Activated CD4-positive, CD25-positive, alpha-beta regulatory T cell treated with anti-CD3 and anti-CD28 coated beads, Interleukin-2, amount 50 U/mL, for 24 hours (primary cell): ENCODE data around the gene CPE.

Experiments used
- ATAC-seq, 2 donors: fragments of 150-1000 bp; cut with Tn5 transposase; one replicate each; pipeline ENCODE4 v1.10.0; 2021; ENCODE audit warnings: mild to moderate bottlenecking in 1 of 2, moderate library complexity in 1 of 2

Gene CPE

GRCh38 chr4:165367040-165367439 is 11.8 kb upstream of the CPE start:
- no peak for ATAC-seq

GRCh38 chr4:165368114-165368513 is 10.7 kb upstream of the CPE start:
- no peak for ATAC-seq

GRCh38 chr4:165368567-165368966 is 10.2 kb upstream of the CPE start:
- ATAC-seq, result no peak

- ATAC-seq, result no peak
Observed at GRCh38 chr4:165369522-165369921, 9.3 kb upstream of the CPE start.

- no peak for ATAC-seq
Observed at GRCh38 chr4:165370530-165370929, 8.3 kb upstream of the CPE start.

- ATAC-seq, result no peak
Observed at GRCh38 chr4:165375465-165375864, 3.3 kb upstream of the CPE start.

- no peak for ATAC-seq
Observed at GRCh38 chr4:165378398-165378744, 437 bp upstream of the CPE start.

- ATAC-seq, result no peak
Observed at GRCh38 chr4:165379678-165380064, 863 bp downstream of the CPE start.

GRCh38 chr4:165380805-165381204 is 2.0 kb downstream of the CPE start:
- no peak for ATAC-seq

GRCh38 chr4:165381821-165382373 is 3.1 kb downstream of the CPE start:
- ATAC-seq, result no peak

GRCh38 chr4:165382640-165383039 is 3.8 kb downstream of the CPE start:
- ATAC-seq, result no peak

- no peak for ATAC-seq
Observed at GRCh38 chr4:165383591-165384073, 4.8 kb downstream of the CPE start.

GRCh38 chr4:165384186-165384585 is 5.4 kb downstream of the CPE start:
- no peak for ATAC-seq

- ATAC-seq, result no peak
Observed at GRCh38 chr4:165384598-165384997, 5.8 kb downstream of the CPE start.

GRCh38 chr4:165385126-165385525 is 6.3 kb downstream of the CPE start:
- ATAC-seq, result no peak

- ATAC-seq, result no peak
Observed at GRCh38 chr4:165386328-165386727, 7.5 kb downstream of the CPE start.

- ATAC-seq, result no peak
Observed at GRCh38 chr4:165388756-165389155, 9.9 kb downstream of the CPE start.

- ATAC-seq, result no peak
Observed at GRCh38 chr4:165393051-165393450, 14.2 kb downstream of the CPE start.

GRCh38 chr4:165393704-165394103 is 14.9 kb downstream of the CPE start:
- ATAC-seq, result no peak

GRCh38 chr4:165394275-165394674 is 15.5 kb downstream of the CPE start:
- ATAC-seq, result no peak

- ATAC-seq, result no peak
Observed at GRCh38 chr4:165398570-165398969, 19.8 kb downstream of the CPE start.

GRCh38 chr4:165402375-165402774 is 23.6 kb downstream of the CPE start:
- no peak for ATAC-seq

GRCh38 chr4:165403048-165403447 is 24.2 kb downstream of the CPE start:
- ATAC-seq, result no peak

- no peak for ATAC-seq
Observed at GRCh38 chr4:165403637-165404036, 24.8 kb downstream of the CPE start.

GRCh38 chr4:165404080-165404479 is 25.3 kb downstream of the CPE start:
- ATAC-seq, result no peak

- no peak for ATAC-seq
Observed at GRCh38 chr4:165404696-165405095, 25.9 kb downstream of the CPE start.
